SK-N-SH treated with all-trans-retinoic acid at 6 μM for 48 hours (cell line): ENCODE results near the gene PMFBP1.

Experiments
- TCF4 ChIP-seq: fragments of 250-450 bp; sonication (Bioruptor Pico); IDR thresholded peaks from 2 replicates; pipeline ENCODE4 v1.8.0; 2021; ENCODE audit warnings: mild to moderate bottlenecking, moderate library complexity, borderline replicate concordance
- ZC3H10 ChIP-seq: fragments of 250-450 bp; sonication (Bioruptor Pico); IDR thresholded peaks from 2 replicates; pipeline ENCODE4 v1.5.1; 2021; ENCODE audit warnings: mild to moderate bottlenecking, moderate library complexity

DNA sequence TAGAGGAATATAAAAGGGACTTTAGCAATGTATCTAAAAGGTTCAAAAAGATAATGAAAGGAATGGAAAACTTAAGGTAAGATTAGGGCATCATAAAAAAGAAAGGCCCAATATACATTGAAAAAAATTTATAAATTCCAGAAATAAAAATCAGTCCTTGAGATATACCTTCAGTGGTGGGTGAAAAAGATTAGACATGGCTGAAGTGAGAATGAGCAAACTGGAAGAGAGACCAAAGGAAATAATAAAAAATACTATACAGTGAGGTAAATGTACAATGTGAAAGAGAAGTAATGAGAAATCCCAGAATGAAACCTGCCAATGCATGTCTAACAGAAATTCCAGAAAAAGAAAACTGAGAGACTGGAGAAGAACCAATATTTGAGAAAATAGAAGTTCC, 42.9 kb upstream of the PMFBP1 start:
- TF ChIP-seq TCF4 (CRISPR knock-in tag), result no peak
- TF ChIP-seq ZC3H10 (CRISPR knock-in tag), result no peak
